Keratinocyte (primary cell): ENCODE data around the gene DCDC2. TPM values are rescaled to one million over a fixed set of nuclear protein-coding genes. Genes with fewer than 3 reads are reported as not detected.

Experiments
- DNase-seq: peaks from one replicate; pipeline ENCODE4 v3.0.0-alpha.2; 2011; ENCODE audit warnings: low read depth, missing footprints, low spot score
- FAIRE-seq: peaks from 2 replicates; lab custom pipeline; 2011; peaks lifted over from hg19 to GRCh38; lab: Jason Lieb, UNC
- H2AFZ ChIP-seq: 2 replicates; pipeline ENCODE4 v1.6.0; 2012; ENCODE audit warnings: low read length, control low read depth, inconsistent platforms; ENCODE audit not compliant: control insufficient read depth
- H3K27ac ChIP-seq: 2 replicates; pipeline ENCODE4 v1.5.1; 2011; ENCODE audit warnings: low read length; ENCODE audit not compliant: control insufficient read depth, insufficient read depth
- H3K27me3 ChIP-seq: 3 replicates; pipeline ENCODE4 v1.6.0; 2011; ENCODE audit warnings: low read length; ENCODE audit not compliant: control insufficient read depth, insufficient read depth; ENCODE audit errors: extremely low read depth
- H3K36me3 ChIP-seq, 2 experiments: 2 replicates in 1 of 2; 3 replicates in 1 of 2; pipeline ENCODE4 v1.5.1; 2011; ENCODE audit warnings: low read length in 2 of 2, mild to moderate bottlenecking in 1 of 2; ENCODE audit not compliant: control insufficient read depth in 2 of 2, insufficient read depth in 2 of 2; ENCODE audit errors: extremely low read depth in 1 of 2
- H3K4me1 ChIP-seq: 3 replicates; pipeline ENCODE4 v1.5.1; 2011; ENCODE audit warnings: low read length; ENCODE audit not compliant: control insufficient read depth, insufficient read depth; ENCODE audit errors: extremely low read depth
- H3K4me2 ChIP-seq: 3 replicates; pipeline ENCODE4 v1.6.0; 2011; ENCODE audit warnings: low read depth, low read length; ENCODE audit not compliant: control insufficient read depth, insufficient read depth; ENCODE audit errors: extremely low read depth
- H3K4me3 ChIP-seq, 3 experiments: fragments of 200-600 bp in 1 of 3; sonication (generic) in 1 of 3; 2 replicates in 2 of 3; 3 replicates in 1 of 3; pipeline ENCODE4 v1.5.1; 2011 to 2016; ENCODE audit warnings: low read length in 3 of 3, mild to moderate bottlenecking in 3 of 3, control low read depth in 2 of 3, inconsistent platforms in 1 of 3, low read depth in 1 of 3, mixed read lengths in 1 of 3, mixed run types in 1 of 3, moderate library complexity in 1 of 3; ENCODE audit not compliant: control insufficient read depth in 2 of 3, insufficient read depth in 2 of 3; ENCODE audit errors: extremely low read depth in 1 of 3
- H3K79me2 ChIP-seq: 2 replicates; pipeline ENCODE4 v1.6.0; 2012; ENCODE audit warnings: low read length; ENCODE audit not compliant: control insufficient read depth, insufficient read depth
- H3K9ac ChIP-seq: 3 replicates; pipeline ENCODE4 v1.6.0; 2011; ENCODE audit warnings: low read length; ENCODE audit not compliant: control insufficient read depth, insufficient read depth; ENCODE audit errors: extremely low read depth
- H3K9me1 ChIP-seq: 3 replicates; pipeline ENCODE4 v1.6.0; 2011; ENCODE audit warnings: low read length; ENCODE audit not compliant: control insufficient read depth, insufficient read depth; ENCODE audit errors: extremely low read depth
- H3K9me3 ChIP-seq: 2 replicates; pipeline ENCODE4 v1.5.1; 2012; ENCODE audit warnings: low read depth, low read length; ENCODE audit not compliant: control insufficient read depth
- H4K20me1 ChIP-seq: 3 replicates; pipeline ENCODE4 v1.6.0; 2011; ENCODE audit warnings: low read length; ENCODE audit not compliant: control insufficient read depth, insufficient read depth; ENCODE audit errors: extremely low read depth
- CTCF ChIP-seq, 3 experiments: IDR thresholded peaks in 1 of 3; conservative IDR thresholded peaks in 1 of 3; optimal IDR thresholded peaks in 1 of 3; 2 replicates in 2 of 3; 3 replicates in 1 of 3; pipeline versions ENCODE3 to v1.5.1; 2011; ENCODE audit warnings: low read length in 3 of 3, mild to moderate bottlenecking in 3 of 3, moderate library complexity in 2 of 3, control low read depth in 1 of 3, inconsistent platforms in 1 of 3; ENCODE audit not compliant: insufficient read depth in 2 of 3; ENCODE audit errors: extremely low read depth in 1 of 3
- EZH2 ChIP-seq: IDR thresholded peaks from one replicate; pipeline ENCODE4 v1.6.1; 2012; ENCODE audit warnings: inconsistent platforms, mild to moderate bottlenecking, low read length, moderate library complexity
- dilution Hi-C: fragments of 300-500 bp; cut with MboI; formaldehyde crosslinking; loops from one replicate; pipeline ENCODE4 v1.7.0; 2020; ENCODE audit warnings: low sequenced_read_pairs; ENCODE audit not compliant: extremely low pct_ligation_motif_present
- polyA plus RNA-seq, 5 experiments: library from polyadenylated mRNA; depleted of rRNA in 3 of 5; stranded (reverse) in 3 of 5; stranded (forward) in 1 of 5; unstranded in 1 of 5; fragments of >200 nt; gene quantifications; 1 replicate in 1 of 5; 2 replicates in 3 of 5; 3 replicates in 1 of 5; pipeline versions ENCODE4 v1.2.1 to v1.2.3, GENCODE V29; 2011 to 2012; ENCODE audit warnings: missing spikeins in 2 of 5, low read depth in 1 of 5, low replicate concordance in 1 of 5

Gene DCDC2
- polyA plus RNA-seq, 1 donor (not counting 4 experiments of a cell fraction or from before 2014, with no cell fraction given), result 0.10 TPM

- Histone ChIP-seq H3K9me3 (no peaks in the 10 kb centered on the region), H3K79me2 (no peaks in the 10 kb centered on the region)
- dilution Hi-C loops, result no loop called here
Measured at GRCh38 chr6:24152014-24152413, 205.8 kb downstream of the DCDC2 start.

GRCh38 chr6:24149836-24150235 lies 208.0 kb downstream of the DCDC2 start:
- no peak overlapping the region for H3K4me2 ChIP-seq
- no peaks in the 10 kb centered on the region for H3K9me1 ChIP-seq
- no peak overlapping the region for H3K9ac ChIP-seq
- no peaks in the 10 kb centered on the region for H3K36me3 ChIP-seq
- H3K4me1 ChIP-seq, result no peaks in the 10 kb centered on the region
- H4K20me1 ChIP-seq, result no peaks in the 10 kb centered on the region
- FAIRE-seq (no peak), DNase-seq (no peak)
- no peak overlapping the region for H3K27ac ChIP-seq
- H3K9me3 ChIP-seq, result no peaks in the 10 kb centered on the region
- TF ChIP-seq EZH2 (no peak), CTCF (optimal IDR thresholded peaks at IDR 0.05 in 1 of 3, IDR thresholded peaks at IDR 0.05 in 1 of 3, conservative IDR thresholded peaks at IDR 0.05 in 1 of 3; ENCODE audit: extremely low read depth in 1 of 3, insufficient read depth in 2 of 3, low read length in 3 of 3) (no peak)
- H3K27me3 ChIP-seq, result no peaks in the 10 kb centered on the region
- H3K79me2 ChIP-seq, result no peaks in the 10 kb centered on the region
- H2AFZ ChIP-seq, result no peak overlapping the region
- no peak overlapping the region for H3K4me3 ChIP-seq
- dilution Hi-C loops, result no loop called here

More at GRCh38 chr6:24152014-24152413, 205.8 kb downstream of the DCDC2 start:
- Histone ChIP-seq H3K27ac (no peak overlapping the region), H3K36me3 (no peaks in the 10 kb centered on the region), H2AFZ (no peak overlapping the region), H3K4me2 (no peak overlapping the region), H3K4me1 (no peaks in the 10 kb centered on the region), H3K27me3 (no peaks in the 10 kb centered on the region), H3K4me3 (no peak overlapping the region), H3K9me1 (no peaks in the 10 kb centered on the region), H3K9ac (no peak overlapping the region), H4K20me1 (no peaks in the 10 kb centered on the region)
- TF ChIP-seq CTCF (optimal IDR thresholded peaks at IDR 0.05 in 1 of 3, IDR thresholded peaks at IDR 0.05 in 1 of 3, conservative IDR thresholded peaks at IDR 0.05 in 1 of 3; ENCODE audit: extremely low read depth in 1 of 3, insufficient read depth in 2 of 3, low read length in 3 of 3), result no peak
- no peak for TF ChIP-seq EZH2
- no peak for DNase-seq
- no peak for FAIRE-seq
